ENCODE data around the gene AGAP1. TPM values are rescaled to one million over a fixed set of nuclear protein-coding genes. Genes with fewer than 3 reads are reported as not detected.

The AGAP1 gene
- total RNA-seq, 1 experiment from 2014 or later = 25.8 TPM

- no CpG with 5 or more reads among the region's 21 CpGs for WGBS (ENCODE audit: extremely low coverage, insufficient read length, low lambda C conversion rate)
- H3K23ac ChIP-seq (ENCODE audit: insufficient read length, low read depth, low read length) = no peak overlapping the region
- H3K27me3 Mint-ChIP-seq (ENCODE audit: low read depth) = no peaks in the 10 kb centered on the region
- peaks cover 3% of the 10 kb centered on the region; the same call in 1 of the 2 replicates for H3K4me1 ChIP-seq (ENCODE audit: insufficient read depth, low read length)
- no peak overlapping the region for H4K91ac ChIP-seq (ENCODE audit: insufficient read length, low read depth, low read length)
- H4K8ac ChIP-seq (replicated peaks; ENCODE audit: insufficient read length, low read depth, low read length) = no peak overlapping the region
- H3K4me1 Mint-ChIP-seq = peaks cover 12 to 13% of the 10 kb centered on the region in 2 experiments
- DNase-seq = no peak
- no peaks in the 10 kb centered on the region for H4K20me1 ChIP-seq (ENCODE audit: control insufficient read depth, insufficient read depth, insufficient read length)
- H3K9me3 Mint-ChIP-seq = no peaks in the 10 kb centered on the region
- no peak overlapping the region for H2BK120ac ChIP-seq (ENCODE audit: low read depth, low read length, poor library complexity, severe bottlenecking)
- no peak overlapping the region for H3K14ac ChIP-seq (ENCODE audit: insufficient read depth, low read length)
- H2BK12ac ChIP-seq (ENCODE audit: insufficient read length, low read depth, low read length) = no peak overlapping the region
- H3T11ph ChIP-seq (ENCODE audit: low read length) = no peak overlapping the region
- no peak overlapping the region for H2BK5ac ChIP-seq (ENCODE audit: insufficient read length, low read length)
- H2BK20ac ChIP-seq (ENCODE audit: low read depth, low read length, poor library complexity, severe bottlenecking) = no peak overlapping the region
- H2AK5ac ChIP-seq (ENCODE audit: insufficient read length, low read length) = no peak overlapping the region
- no peaks in the 10 kb centered on the region for H3K27me3 ChIP-seq (ENCODE audit: insufficient read depth, low read length)
- TF ChIP-seq, protein P1, sequence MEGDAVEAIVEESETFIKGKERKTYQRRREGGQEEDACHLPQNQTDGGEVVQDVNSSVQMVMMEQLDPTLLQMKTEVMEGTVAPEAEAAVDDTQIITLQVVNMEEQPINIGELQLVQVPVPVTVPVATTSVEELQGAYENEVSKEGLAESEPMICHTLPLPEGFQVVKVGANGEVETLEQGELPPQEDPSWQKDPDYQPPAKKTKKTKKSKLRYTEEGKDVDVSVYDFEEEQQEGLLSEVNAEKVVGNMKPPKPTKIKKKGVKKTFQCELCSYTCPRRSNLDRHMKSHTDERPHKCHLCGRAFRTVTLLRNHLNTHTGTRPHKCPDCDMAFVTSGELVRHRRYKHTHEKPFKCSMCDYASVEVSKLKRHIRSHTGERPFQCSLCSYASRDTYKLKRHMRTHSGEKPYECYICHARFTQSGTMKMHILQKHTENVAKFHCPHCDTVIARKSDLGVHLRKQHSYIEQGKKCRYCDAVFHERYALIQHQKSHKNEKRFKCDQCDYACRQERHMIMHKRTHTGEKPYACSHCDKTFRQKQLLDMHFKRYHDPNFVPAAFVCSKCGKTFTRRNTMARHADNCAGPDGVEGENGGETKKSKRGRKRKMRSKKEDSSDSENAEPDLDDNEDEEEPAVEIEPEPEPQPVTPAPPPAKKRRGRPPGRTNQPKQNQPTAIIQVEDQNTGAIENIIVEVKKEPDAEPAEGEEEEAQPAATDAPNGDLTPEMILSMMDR (conservative IDR thresholded peaks at IDR 0.05) = no peak
- H3K56ac ChIP-seq (ENCODE audit: insufficient read length, low read depth, low read length) = no peak overlapping the region
- H4K5ac ChIP-seq (ENCODE audit: insufficient read length, low read depth, low read length) = no peak overlapping the region
- H3K18ac ChIP-seq (ENCODE audit: insufficient read length, low read depth, low read length) = no peak overlapping the region
- H3K9me3 ChIP-seq (ENCODE audit: control insufficient read depth, low read depth, low read length) = no peaks in the 10 kb centered on the region
- no peak overlapping the region for H2BK15ac ChIP-seq (ENCODE audit: low read depth, low read length)
- H3K4ac ChIP-seq (ENCODE audit: low read depth, low read length) = no peak overlapping the region
- no peak overlapping the region for H3K4me3 Mint-ChIP-seq
- H3K36me3 Mint-ChIP-seq (ENCODE audit: insufficient read depth in 1 of 3, low read depth in 3 of 3) = no peaks in the 10 kb centered on the region; a peak in 2 of 7 replicates
- H3K4me2 ChIP-seq (ENCODE audit: insufficient read depth, insufficient read length, low read length) = no peak overlapping the region
- H3K79me1 ChIP-seq (ENCODE audit: insufficient read depth, low read depth, low read length, poor library complexity, severe bottlenecking) = peaks cover 3% of the 10 kb centered on the region
- no peak overlapping the region for H3K9ac ChIP-seq (ENCODE audit: extremely low read depth, insufficient read length, low read length)
- no peaks in the 10 kb centered on the region for H3K23me2 ChIP-seq (ENCODE audit: insufficient read length, low read depth, low read length, poor library complexity, severe bottlenecking)
- peaks cover 2% of the 10 kb centered on the region; the same call in 1 of the 2 replicates for H3K79me2 ChIP-seq (ENCODE audit: insufficient read depth, low read length)
- no peak overlapping the region for H2AFZ ChIP-seq (ENCODE audit: low read length)
- no peak overlapping the region for H3K27ac ChIP-seq (ENCODE audit: insufficient read length, low read depth, low read length)
- no peak overlapping the region; a peak in 1 of 7 replicates for H3K27ac Mint-ChIP-seq
Measured at GRCh38 chr2:235630718-235631296, 137.0 kb downstream of the AGAP1 start.

All from H9 (cell line).